K562 (cell line): ENCODE measurements around the gene ADIPOR1. TPM values are rescaled to one million over a fixed set of nuclear protein-coding genes. Genes with fewer than 3 reads are reported as not detected.

Experiments
- ARID3B ChIP-seq: fragments of 250-450 bp; sonication (Bioruptor Pico); IDR thresholded peaks from 2 replicates; pipeline ENCODE4 v1.4.0; 2020; ENCODE audit warnings: borderline replicate concordance
- CBX2 ChIP-seq: fragments of 200-600 bp; sonication (generic); IDR thresholded peaks from one replicate; pipeline ENCODE4 v1.6.1; 2012; ENCODE audit warnings: mild to moderate bottlenecking, low read length, inconsistent platforms; ENCODE audit not compliant: insufficient read depth, poor library complexity, severe bottlenecking
- CREB5 ChIP-seq: fragments of 250-450 bp; sonication (Bioruptor Pico); IDR thresholded peaks from 2 replicates; pipeline ENCODE4 v1.5.0; 2020; ENCODE audit warnings: mild to moderate bottlenecking
- CTCFL ChIP-seq: IDR thresholded peaks from 2 replicates; pipeline ENCODE4 v1.6.1; 2011; ENCODE audit warnings: borderline replicate concordance, low read depth, mild to moderate bottlenecking, moderate library complexity, low read length; ENCODE audit not compliant: insufficient read depth, poor library complexity, severe bottlenecking
- ELK3 ChIP-seq: fragments of 450-650 bp; formaldehyde crosslinking; IDR thresholded peaks from 2 replicates; pipeline ENCODE4 v1.4.0; 2020; ENCODE audit warnings: mild to moderate bottlenecking
- ETV1 ChIP-seq: fragments of 450-650 bp; conservative IDR thresholded peaks from 2 replicates; pipeline ENCODE4 v1.6.1; 2016; ENCODE audit warnings: missing genetic modification characterization, control low read depth, low read depth, missing compliant biosample characterization
- L3MBTL2 ChIP-seq: fragments of 450-650 bp; IDR thresholded peaks from 2 replicates; pipeline ENCODE4 v1.6.1; 2016; ENCODE audit warnings: mild to moderate bottlenecking, moderate library complexity
- PYGO2 ChIP-seq: fragments of 450-650 bp; IDR thresholded peaks from 2 replicates; pipeline ENCODE4 v1.6.1; 2016; ENCODE audit warnings: mild to moderate bottlenecking, missing genetic modification characterization, moderate library complexity, missing compliant biosample characterization
- RFX7 ChIP-seq: fragments of 250-450 bp; sonication (Bioruptor Pico); IDR thresholded peaks from 2 replicates; pipeline ENCODE4 v1.5.1; 2021; ENCODE audit warnings: mild to moderate bottlenecking
- SMC3 ChIP-seq: conservative IDR thresholded peaks from 2 replicates; pipeline ENCODE4 v1.6.1; 2011; ENCODE audit warnings: low read depth, low read length, improper control_type of control experiment; ENCODE audit not compliant: insufficient read depth
- THRB ChIP-seq: fragments of 450-650 bp; formaldehyde crosslinking; conservative IDR thresholded peaks from 2 replicates; pipeline ENCODE4 v1.4.0; 2022; ENCODE audit warnings: mild to moderate bottlenecking, missing genetic modification characterization
- TOE1 ChIP-seq, 2 experiments: fragments of 450-650 bp in 1 of 2; sonication (generic) in 1 of 2; formaldehyde crosslinking in 1 of 2; IDR thresholded peaks; 2 replicates each; pipeline versions ENCODE4 v1.7.1 to v1.8.0; 2016 to 2022; ENCODE audit warnings: borderline replicate concordance in 2 of 2, mild to moderate bottlenecking in 2 of 2, antibody characterized with exemption in 1 of 2, inconsistent platforms in 1 of 2, low read depth in 1 of 2, missing genetic modification reagents in 1 of 2, moderate library complexity in 1 of 2
- ZNF311 ChIP-seq: fragments of 250-450 bp; sonication (Bioruptor Pico); IDR thresholded peaks from 2 replicates; pipeline ENCODE4 v1.4.0; 2020; ENCODE audit warnings: mild to moderate bottlenecking, moderate library complexity
- ZNF445 ChIP-seq: fragments of 250-450 bp; sonication (Bioruptor Pico); IDR thresholded peaks from 2 replicates; pipeline ENCODE4 v1.4.0; 2020; ENCODE audit warnings: low read depth, mild to moderate bottlenecking, moderate library complexity
- ZNF511 ChIP-seq: sonication (generic); formaldehyde crosslinking; IDR thresholded peaks from 2 replicates; pipeline ENCODE4 v1.8.0; 2022; ENCODE audit warnings: mild to moderate bottlenecking, missing genetic modification reagents
- polyA plus RNA-seq, 8 experiments: library from polyadenylated mRNA; depleted of rRNA in 4 of 8; stranded (reverse) in 5 of 8; unstranded in 3 of 8; fragments of >200 nt; fragmentation: Nextera tagmentation in 2 of 8; fragmentation: Illumina TruSeq in 1 of 8; extraction: Ambion mirVana in 2 of 8; extraction: Trizol in 1 of 8; gene quantifications; 2 replicates each; pipeline versions ENCODE4 v1.2.1 to v1.2.3, GENCODE V29; 2011 to 2014; ENCODE audit warnings: inconsistent platforms in 1 of 8, missing spikeins in 1 of 8
- total RNA-seq, 7 experiments: library from RNA; depleted of rRNA in 6 of 7; stranded (reverse); fragments of >200 nt in 6 of 7; fragmentation: Illumina TruSeq in 2 of 7; extraction: Trizol in 2 of 7; gene quantifications; 2 replicates each; pipeline versions ENCODE4 v1.2.1 to v1.2.3, GENCODE V29; 2011 to 2021; ENCODE audit warnings: low replicate concordance in 1 of 7

Gene ADIPOR1
- total and polyA plus RNA-seq, 9 of the 15 experiments (the other 6 are each of a cell fraction or from before 2014, with no cell fraction given) = 29.0 to 217 (median 100) TPM

- TF ChIP-seq TOE1 (IDR thresholded peaks at IDR 0.05; ENCODE audit: borderline replicate concordance) (peak; percentile 20; the same call in 1 of the 2 replicates), TOE1 (CRISPR knock-in tag; IDR thresholded peaks at IDR 0.05; ENCODE audit: borderline replicate concordance, low read depth) (no peak), PYGO2 (tag) (no peak), RFX7 (CRISPR knock-in tag) (0 out of 2 replicates have a peak, but pooled peaks have one; percentile 49), L3MBTL2 (peak; percentile 23; the same call in 1 of the 2 replicates), THRB (CRISPR knock-in tag) (0 out of 2 replicates have a peak, but pooled peaks have one; percentile 19), ZNF445 (CRISPR knock-in tag) (no peak), ELK3 (CRISPR knock-in tag) (no peak), SMC3 (peak; percentile 79), CBX2 (no peak), ZNF311 (CRISPR knock-in tag) (no peak), CTCFL (no peak), ETV1 (tag) (no peak), ARID3B (CRISPR knock-in tag) (0 out of 2 replicates have a peak, but pooled peaks have one; percentile 20), CREB5 (CRISPR knock-in tag) (no peak), ZNF511 (CRISPR knock-in tag) (no peak)
These were observed 41.0 kb upstream of the ADIPOR1 start (continued) for GRCh38 chr1:202998836-202999750.
